Right lobe of liver (tissue), 4 donors: ENCODE results near the gene HHAT.

Experiments
- POLR2A ChIP-seq: fragments of 450-650 bp; IDR thresholded peaks from one replicate; pipeline ENCODE4 v1.6.1; 2017; ENCODE audit warnings: antibody characterized with exemption, mild to moderate bottlenecking
- TF ChIP-seq, protein P1 (sequence below), 4 donors: fragments of 200-600 bp in 3 of 4; fragments of 450-650 bp in 1 of 4; IDR thresholded peaks; one replicate each; pipeline versions ENCODE4 v1.5.1 to v1.8.0; 2016 to 2022; ENCODE audit warnings: antibody characterized with exemption in 4 of 4, mild to moderate bottlenecking in 2 of 4
- donor health status: DM: no; HTN: no; CAD: no.
- donor health status: DM: no; HTN: no; CAD: no.
- donor health status: DM: no; HTN: yes; CAD: no.

- TF ChIP-seq, protein P1, sequence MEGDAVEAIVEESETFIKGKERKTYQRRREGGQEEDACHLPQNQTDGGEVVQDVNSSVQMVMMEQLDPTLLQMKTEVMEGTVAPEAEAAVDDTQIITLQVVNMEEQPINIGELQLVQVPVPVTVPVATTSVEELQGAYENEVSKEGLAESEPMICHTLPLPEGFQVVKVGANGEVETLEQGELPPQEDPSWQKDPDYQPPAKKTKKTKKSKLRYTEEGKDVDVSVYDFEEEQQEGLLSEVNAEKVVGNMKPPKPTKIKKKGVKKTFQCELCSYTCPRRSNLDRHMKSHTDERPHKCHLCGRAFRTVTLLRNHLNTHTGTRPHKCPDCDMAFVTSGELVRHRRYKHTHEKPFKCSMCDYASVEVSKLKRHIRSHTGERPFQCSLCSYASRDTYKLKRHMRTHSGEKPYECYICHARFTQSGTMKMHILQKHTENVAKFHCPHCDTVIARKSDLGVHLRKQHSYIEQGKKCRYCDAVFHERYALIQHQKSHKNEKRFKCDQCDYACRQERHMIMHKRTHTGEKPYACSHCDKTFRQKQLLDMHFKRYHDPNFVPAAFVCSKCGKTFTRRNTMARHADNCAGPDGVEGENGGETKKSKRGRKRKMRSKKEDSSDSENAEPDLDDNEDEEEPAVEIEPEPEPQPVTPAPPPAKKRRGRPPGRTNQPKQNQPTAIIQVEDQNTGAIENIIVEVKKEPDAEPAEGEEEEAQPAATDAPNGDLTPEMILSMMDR (IDR thresholded peaks at IDR 0.05): peak; percentile 54 to 60 (median 56)
- no peak for TF ChIP-seq POLR2A
Observed at GRCh38 chr1:210448297-210448892, 119.7 kb downstream of the HHAT start.
